Left lung (tissue), 10 donors: ENCODE measurements around the gene BRD2. TPM values are rescaled to one million over a fixed set of nuclear protein-coding genes. Genes with fewer than 3 reads are reported as not detected.

Experiments used
- ATAC-seq: fragments of 200-7000 bp; cut with Tn5 transposase; one replicate; pipeline ENCODE4 v1.9.1; 2020; ENCODE audit warnings: moderate library complexity
- DNase-seq, 4 donors: peaks; one replicate each; pipeline ENCODE4 v3.0.0-alpha.2; 2013 to 2020
- H3K27ac ChIP-seq, 2 donors: fragments of 200-600 bp; sonication (generic) in 1 of 2; one replicate each; pipeline versions ENCODE4 v1.5.0 to v1.8.0; 2020 to 2021
- H3K27me3 ChIP-seq, 2 donors: fragments of 200-600 bp; sonication (generic) in 1 of 2; one replicate each; pipeline versions ENCODE4 v1.5.0 to v1.8.0; 2020 to 2021
- H3K36me3 ChIP-seq, 2 donors: fragments of 200-600 bp; sonication (generic) in 1 of 2; one replicate each; pipeline versions ENCODE4 v1.5.0 to v1.8.0; 2020 to 2021
- H3K4me1 ChIP-seq, 2 donors: fragments of 200-600 bp; one replicate each; pipeline ENCODE4 v1.8.0; 2021
- H3K4me3 ChIP-seq, 2 donors: fragments of 200-600 bp; sonication (generic) in 1 of 2; one replicate each; pipeline versions ENCODE4 v1.5.0 to v1.8.0; 2020 to 2021; ENCODE audit warnings: mild to moderate bottlenecking in 1 of 2
- H3K9me3 ChIP-seq, 2 donors: fragments of 200-600 bp; sonication (generic) in 1 of 2; one replicate each; pipeline versions ENCODE4 v1.5.0 to v1.8.0; 2020 to 2021
- CTCF ChIP-seq, 2 donors: fragments of 200-600 bp; sonication (generic) in 1 of 2; IDR thresholded peaks; one replicate each; pipeline versions ENCODE4 v1.5.0 to v1.8.0; 2021; ENCODE audit warnings: antibody characterized with exemption in 2 of 2
- intact Hi-C, 2 donors: fragments of 100-400 bp; cut with DNase I; formaldehyde crosslinking; loops; one replicate each; pipeline versions ENCODE4 v1.11.2 to v1.14.2; 2022
- polyA plus RNA-seq, 6 donors: library from polyadenylated mRNA; unstranded; fragments of 120-200 nt; gene quantifications; one replicate each; pipeline ENCODE4 v1.2.1, GENCODE V29; 2013; ENCODE audit not compliant: insufficient read length in 6 of 6
- total RNA-seq, 2 donors: library from RNA; stranded (reverse); fragmentation: NEBNext Ultra II Directional; extraction: Animal tissue kit (Norgen Biotek cat#: 25700); gene quantifications; one replicate each; pipeline ENCODE4 v1.2.1, GENCODE V29; 2021
- donor health status: DM: no; HTN: yes; CAD: no.
- donor health status: DM: no; HTN: no; CAD: no.

Gene BRD2
- total and polyA plus RNA-seq, 8 donors: 125 to 317 (median 297) TPM

GRCh38 chr6:32943864-32944649, 24.3 kb upstream of the BRD2 start:
- ATAC-seq: peak; percentile 55
- intact Hi-C loops: no loop called here

DNA sequence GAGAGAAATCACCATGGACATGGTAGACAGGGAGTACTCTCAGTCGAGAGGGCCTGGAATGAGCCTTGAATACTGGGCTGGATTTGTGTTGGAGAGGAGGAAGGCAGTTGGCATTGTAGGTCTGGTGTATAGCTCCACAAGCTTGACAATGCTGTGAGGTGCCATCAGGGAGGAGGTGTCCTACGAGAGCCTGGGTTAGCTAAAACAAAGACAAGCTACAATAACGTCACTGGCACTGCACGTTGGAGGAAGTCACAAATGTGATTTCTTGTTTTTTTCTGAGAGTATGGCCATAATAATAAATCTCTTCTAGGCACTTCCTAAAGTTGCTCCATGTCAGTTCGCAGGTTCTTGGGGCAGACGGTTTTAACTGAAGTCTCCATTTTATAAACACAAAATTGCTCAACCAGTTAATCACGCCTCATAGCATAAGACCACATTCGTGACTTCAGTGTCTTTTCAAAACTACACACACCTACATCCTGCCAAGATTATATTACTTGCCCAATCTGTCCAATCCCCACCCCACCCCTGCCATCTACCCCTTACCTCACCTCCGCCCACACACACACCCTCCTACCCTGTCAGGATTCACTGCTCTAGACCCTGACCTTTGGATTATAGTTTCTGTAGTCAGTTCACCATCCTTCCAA, 23.2 kb upstream of the BRD2 start:
- H3K36me3 ChIP-seq: no peaks in the 10 kb centered on the region
- no peak for TF ChIP-seq CTCF (IDR thresholded peaks at IDR 0.05)
- H3K27me3 ChIP-seq: no peaks in the 10 kb centered on the region
- ATAC-seq (peak; percentile 4), DNase-seq (peak in 1 of 4 donors; percentile 27)
- intact Hi-C loops: no loop called here
- no peaks in the 10 kb centered on the region for H3K9me3 ChIP-seq
- peak overlapping the region; percentile 51 to 89 for H3K27ac ChIP-seq
- H3K4me1 ChIP-seq: peaks cover 9 to 75% of the 10 kb centered on the region in 2 donors
- no peak overlapping the region for H3K4me3 ChIP-seq

More at GRCh38 chr6:32943864-32944649, 24.3 kb upstream of the BRD2 start:
- no peak for DNase-seq
- H3K4me1 ChIP-seq: peaks cover 9 to 76% of the 10 kb centered on the region in 2 donors
- no peaks in the 10 kb centered on the region for H3K27me3 ChIP-seq
- no peaks in the 10 kb centered on the region for H3K36me3 ChIP-seq
- no peak for TF ChIP-seq CTCF (IDR thresholded peaks at IDR 0.05)
- H3K27ac ChIP-seq: peak overlapping the region; percentile 51 to 89
- peak overlapping the region in 1 of 2 donors; percentile 15 for H3K4me3 ChIP-seq
- H3K9me3 ChIP-seq: no peaks in the 10 kb centered on the region

- ATAC-seq (no peak), DNase-seq (no peak)
- intact Hi-C loops: no loop called here
- Histone ChIP-seq H3K4me3 (no peak overlapping the region), H3K27ac (no peak overlapping the region), H3K36me3 (no peaks in the 10 kb centered on the region), H3K27me3 (no peaks in the 10 kb centered on the region), H3K9me3 (no peaks in the 10 kb centered on the region), H3K4me1 (peaks cover 9 to 75% of the 10 kb centered on the region in 2 donors)
- no peak for TF ChIP-seq CTCF (IDR thresholded peaks at IDR 0.05)
Observed at GRCh38 chr6:32945953-32946352, 22.4 kb upstream of the BRD2 start.

DNA sequence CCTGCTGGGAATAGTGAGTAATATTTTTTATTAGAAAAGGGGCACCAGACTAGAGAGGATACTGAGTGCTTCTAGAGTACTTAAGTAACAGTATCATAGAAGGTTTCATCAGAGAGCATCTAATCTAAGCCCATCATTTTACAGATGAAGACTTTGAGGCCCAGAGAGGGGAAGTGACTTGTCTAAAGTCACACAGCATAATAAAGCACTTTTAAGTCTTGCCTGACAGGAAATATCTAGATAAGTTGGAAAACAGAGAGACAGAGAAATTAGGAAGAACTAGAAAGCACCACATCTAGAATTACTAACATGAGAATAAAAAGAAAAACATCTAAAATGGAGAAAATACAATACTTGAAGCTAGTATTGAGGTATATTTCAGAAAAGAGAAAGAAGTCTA, 21.5 kb upstream of the BRD2 start:
- Histone ChIP-seq H3K9me3 (no peaks in the 10 kb centered on the region), H3K36me3 (no peaks in the 10 kb centered on the region), H3K27me3 (no peaks in the 10 kb centered on the region), H3K4me3 (no peak overlapping the region), H3K4me1 (peaks cover 5 to 75% of the 10 kb centered on the region in 2 donors), H3K27ac (no peak overlapping the region)
- no peak for DNase-seq
- no peak for ATAC-seq
- intact Hi-C loops: no loop called here
- TF ChIP-seq CTCF (IDR thresholded peaks at IDR 0.05): no peak
